GM12891 (cell line): Measurements from ENCODE around the gene ROCK1.

ENCODE experiments used
- POLR2A ChIP-seq: IDR thresholded peaks from 2 replicates; pipeline ENCODE4 v1.6.1; 2011; ENCODE audit warnings: low read depth, low read length, control low read depth
- POLR2AphosphoS5 ChIP-seq: IDR thresholded peaks from 2 replicates; pipeline ENCODE4 v1.6.1; 2011; ENCODE audit warnings: low read depth, low read length, control low read depth
- TAF1 ChIP-seq: IDR thresholded peaks from 2 replicates; pipeline ENCODE4 v1.6.1; 2011; ENCODE audit warnings: low read depth, low read length, control low read depth

DNA sequence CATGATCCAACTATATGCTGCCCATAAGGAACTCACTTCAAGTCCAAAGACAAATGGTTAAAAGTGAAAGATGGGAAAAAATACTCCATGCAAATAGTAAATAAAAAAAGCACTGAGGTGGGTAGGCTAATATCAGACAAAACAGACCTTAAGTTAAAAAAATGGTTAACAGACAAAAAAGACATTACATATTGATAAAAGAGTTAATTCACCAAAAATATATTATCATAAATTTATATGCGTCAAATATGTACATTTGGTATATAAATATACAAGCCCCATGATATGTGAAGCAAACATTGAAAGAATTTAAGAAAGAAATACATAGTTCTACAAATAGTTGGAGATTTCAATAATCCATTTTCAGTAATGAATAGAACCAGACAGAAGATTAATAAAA is 31.0 kb downstream of the ROCK1 start:
- TF ChIP-seq TAF1 (no peak), POLR2A (no peak), POLR2AphosphoS5 (no peak)
